ENCODE measurements around the gene BHMT2.

GRCh38 chr5:79069488-79070349 lies at the start of gene BHMT2, which contains the start of gene DMGDH:
- TF ChIP-seq CTCF (IDR thresholded peaks at IDR 0.05): no peak
- TF ChIP-seq POLR2A (IDR thresholded peaks at IDR 0.05): no peak

Data from uterus (tissue), 2 donors.